Fibroblast of the aortic adventitia (primary cell): ENCODE data around the gene RALB. TPM values are rescaled to one million over a fixed set of nuclear protein-coding genes. Genes with fewer than 3 reads are reported as not detected.

Experiments used
- DNase-seq: peaks from one replicate; pipeline ENCODE4 v3.0.0-alpha.2; 2010; ENCODE audit warnings: low read depth
- H3K4me3 ChIP-seq: 2 replicates; pipeline ENCODE4 v1.5.1; 2011; ENCODE audit warnings: low read depth, mild to moderate bottlenecking, control low read depth, low read length, moderate library complexity
- total RNA-seq: library from RNA; depleted of rRNA; stranded (reverse); fragments of >200 nt; gene quantifications from 2 replicates; pipeline ENCODE4 v1.2.3, GENCODE V29; 2012; ENCODE audit warnings: low replicate concordance
- TF ChIP-seq, protein P1 (sequence below): IDR thresholded peaks from 2 replicates; pipeline ENCODE4 v1.5.1; 2011; ENCODE audit warnings: mild to moderate bottlenecking, low read length, control low read depth, inconsistent platforms; ENCODE audit not compliant: insufficient read depth

Gene RALB
- total RNA-seq, 1 donor = 73.7 TPM

DNA sequence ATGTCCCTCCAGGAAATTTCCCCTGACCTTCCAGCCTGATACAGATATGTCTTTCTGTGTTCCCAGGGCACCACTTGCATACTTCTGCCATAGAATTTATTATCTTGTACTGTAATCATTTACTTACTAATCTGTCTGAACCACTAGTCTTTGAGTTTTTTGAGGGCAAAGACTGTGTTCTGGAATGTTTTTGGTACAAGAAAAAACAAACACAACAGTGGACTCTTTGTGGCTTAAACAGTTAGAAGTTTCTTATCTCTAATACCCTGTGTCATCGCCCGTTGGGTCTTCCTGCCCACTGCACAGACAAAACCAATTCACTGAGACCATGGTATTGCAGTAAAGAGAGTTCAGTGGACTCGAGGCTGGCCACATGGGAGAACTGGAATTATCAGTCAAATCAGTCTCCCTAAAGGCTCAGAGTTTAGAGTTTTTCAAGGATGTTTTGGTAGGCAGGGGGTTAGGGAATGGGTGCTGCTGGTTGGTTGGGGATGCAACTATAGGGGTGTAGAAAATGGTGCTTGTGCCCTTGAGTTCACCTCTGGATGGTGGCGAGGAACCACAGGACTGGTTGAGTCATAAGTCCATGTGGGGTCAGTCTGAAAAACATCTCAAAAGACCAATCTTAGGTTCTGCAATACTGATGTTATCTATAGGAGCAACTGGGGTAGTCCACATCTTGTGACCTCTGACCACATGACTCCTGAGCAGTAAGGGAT, 20.3 kb downstream of the RALB start:
- H3K4me3 ChIP-seq = no peak overlapping the region
- DNase-seq = no peak
- TF ChIP-seq, protein P1, sequence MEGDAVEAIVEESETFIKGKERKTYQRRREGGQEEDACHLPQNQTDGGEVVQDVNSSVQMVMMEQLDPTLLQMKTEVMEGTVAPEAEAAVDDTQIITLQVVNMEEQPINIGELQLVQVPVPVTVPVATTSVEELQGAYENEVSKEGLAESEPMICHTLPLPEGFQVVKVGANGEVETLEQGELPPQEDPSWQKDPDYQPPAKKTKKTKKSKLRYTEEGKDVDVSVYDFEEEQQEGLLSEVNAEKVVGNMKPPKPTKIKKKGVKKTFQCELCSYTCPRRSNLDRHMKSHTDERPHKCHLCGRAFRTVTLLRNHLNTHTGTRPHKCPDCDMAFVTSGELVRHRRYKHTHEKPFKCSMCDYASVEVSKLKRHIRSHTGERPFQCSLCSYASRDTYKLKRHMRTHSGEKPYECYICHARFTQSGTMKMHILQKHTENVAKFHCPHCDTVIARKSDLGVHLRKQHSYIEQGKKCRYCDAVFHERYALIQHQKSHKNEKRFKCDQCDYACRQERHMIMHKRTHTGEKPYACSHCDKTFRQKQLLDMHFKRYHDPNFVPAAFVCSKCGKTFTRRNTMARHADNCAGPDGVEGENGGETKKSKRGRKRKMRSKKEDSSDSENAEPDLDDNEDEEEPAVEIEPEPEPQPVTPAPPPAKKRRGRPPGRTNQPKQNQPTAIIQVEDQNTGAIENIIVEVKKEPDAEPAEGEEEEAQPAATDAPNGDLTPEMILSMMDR = no peak

DNA sequence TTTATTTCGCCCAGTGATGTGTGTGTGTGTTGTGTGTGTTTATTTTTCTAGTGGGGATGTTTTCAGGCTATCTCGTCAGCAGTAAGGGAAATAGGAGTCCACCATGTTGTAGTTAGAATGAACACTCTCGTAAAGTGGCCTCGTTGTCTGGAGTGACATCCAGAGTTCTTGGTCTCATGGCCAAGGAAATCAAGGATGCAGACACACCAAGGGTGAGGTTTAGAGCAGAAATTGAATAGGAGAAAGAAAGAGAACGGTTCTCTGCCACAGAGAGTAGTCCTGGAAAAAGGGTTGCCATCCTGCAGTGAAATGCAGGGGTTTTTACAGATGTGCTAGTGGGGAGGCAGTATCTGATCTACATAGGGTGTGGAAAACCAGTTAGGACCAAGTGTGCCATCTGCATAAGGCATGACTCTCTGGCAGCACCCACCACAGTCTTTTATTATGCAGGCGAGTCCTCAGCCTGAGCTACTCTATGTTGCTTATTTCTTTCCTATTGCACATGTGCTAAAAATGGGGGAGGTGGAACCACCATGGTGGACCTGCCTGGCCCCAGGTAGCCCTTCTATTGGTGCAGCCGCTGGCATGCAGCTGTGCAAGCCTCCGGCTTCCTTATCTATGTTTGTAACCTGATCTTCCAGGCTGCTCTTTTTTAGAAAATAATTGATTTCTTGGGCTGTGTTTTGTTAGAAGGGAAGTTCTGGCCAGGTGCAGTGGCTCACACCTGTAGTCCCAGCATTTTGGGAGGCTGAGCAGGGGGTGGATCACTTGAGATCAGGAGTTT, 23.2 kb downstream of the RALB start:
- TF ChIP-seq, protein P1 = no peak

DNA sequence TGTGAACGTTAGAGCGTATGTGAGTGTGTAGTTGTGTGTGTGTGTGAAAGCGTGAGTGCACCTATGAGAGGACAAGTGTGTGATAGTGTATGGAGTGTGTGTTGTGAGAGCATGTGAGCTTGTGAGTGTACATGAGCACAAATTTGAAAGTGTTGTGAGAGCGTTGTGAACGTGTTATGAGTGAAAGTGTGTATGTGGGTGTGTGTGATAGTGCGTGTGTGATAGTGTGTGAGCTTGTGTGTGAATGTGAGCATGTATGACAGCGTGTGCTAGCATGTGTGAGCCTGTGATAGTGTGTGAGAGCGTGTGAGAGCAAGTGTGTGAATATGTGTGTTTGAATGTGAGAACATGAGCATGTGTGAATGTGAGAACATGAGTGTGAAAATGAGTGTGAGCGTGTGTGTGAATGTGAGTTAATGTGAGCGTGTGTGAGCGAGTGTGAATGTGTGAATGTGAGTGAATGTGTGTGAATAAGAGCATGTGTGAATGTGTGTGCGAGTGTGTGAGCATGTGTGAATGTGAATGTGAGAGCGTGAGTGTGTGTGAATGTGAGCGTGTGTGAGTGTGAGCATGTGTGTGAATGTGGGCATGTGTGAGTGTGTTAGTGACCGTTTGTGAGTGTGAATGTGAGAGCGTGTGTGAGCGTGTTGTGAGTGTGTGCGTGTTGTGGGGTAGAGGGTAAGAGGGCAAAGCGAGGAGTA, 25.0 kb downstream of the RALB start:
- no peak overlapping the region for H3K4me3 ChIP-seq
- DNase-seq = no peak
- TF ChIP-seq, protein P1 = no peak

More for the DNA sequence above, 23.2 kb downstream of the RALB start:
- DNase-seq = no peak
- no peak overlapping the region for H3K4me3 ChIP-seq

DNA sequence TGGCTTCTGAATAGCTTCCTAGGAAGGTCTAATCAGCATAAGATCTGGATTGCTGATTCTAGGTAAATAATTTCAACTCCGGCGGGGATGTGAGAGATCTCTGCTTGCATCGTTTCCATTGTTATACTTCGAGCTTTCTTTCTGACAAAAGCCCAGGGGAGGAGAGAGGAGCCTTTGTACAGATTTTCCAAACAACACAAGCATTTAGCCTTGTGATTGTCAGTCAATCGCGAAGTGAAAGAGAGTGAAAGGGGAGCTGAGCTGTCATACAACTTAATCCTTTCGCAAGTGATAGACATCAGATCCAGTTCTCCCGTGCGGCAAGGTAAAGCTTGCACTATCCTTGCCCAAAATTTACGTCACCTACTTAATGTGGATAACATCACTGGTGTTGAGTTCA, 26.2 kb downstream of the RALB start:
- TF ChIP-seq, protein P1 = no peak
- no peak overlapping the region for H3K4me3 ChIP-seq
- DNase-seq = no peak

DNA sequence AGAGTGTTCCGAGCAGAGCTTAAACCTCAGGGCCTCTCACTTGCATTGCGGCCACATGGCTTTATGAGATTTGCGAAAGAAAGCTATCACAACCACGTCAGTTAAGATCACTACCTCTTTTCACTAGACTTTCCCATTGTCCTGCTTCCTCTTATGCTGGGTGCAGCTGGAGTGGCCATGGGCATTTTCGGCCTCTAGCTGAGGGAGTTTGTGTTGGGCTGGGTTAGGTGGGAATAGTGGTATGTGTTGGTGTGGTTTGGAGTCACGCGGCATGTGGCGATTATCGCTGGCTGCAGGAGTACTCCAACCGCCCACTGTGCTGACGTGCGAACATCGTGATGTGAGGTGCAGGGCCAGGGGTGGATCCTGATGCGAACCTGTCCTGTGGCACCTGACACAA, 27.1 kb downstream of the RALB start:
- H3K4me3 ChIP-seq = no peak overlapping the region
- TF ChIP-seq, protein P1 = no peak
- no peak for DNase-seq

DNA sequence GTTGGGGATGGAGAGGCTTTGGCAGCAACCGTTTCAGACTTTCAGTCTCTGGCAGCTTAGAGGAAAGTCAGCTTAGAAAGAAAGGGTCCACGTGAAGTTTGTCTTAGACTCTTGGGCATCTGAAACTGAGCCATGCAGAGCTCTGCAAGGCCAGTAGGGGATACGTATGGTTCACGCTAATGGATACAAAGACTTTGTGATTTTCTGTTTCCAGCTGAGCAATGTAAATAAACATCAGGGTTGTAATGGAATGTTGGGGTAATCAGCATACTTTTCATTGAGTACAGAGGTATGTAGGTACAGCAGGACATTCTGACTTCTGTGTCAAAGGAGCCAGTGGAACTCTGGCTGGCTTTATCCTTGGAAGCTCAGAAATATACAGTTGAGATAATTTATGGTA, 31.0 kb downstream of the RALB start:
- peak; percentile 12 for DNase-seq
- TF ChIP-seq, protein P1 = peak; percentile 40
- H3K4me3 ChIP-seq = no peak overlapping the region
